ACC112 (cell line): ENCODE results near the gene GPR61.

Experiments used
- H2AFZ ChIP-seq: fragments of 200-600 bp; sonication (generic); one replicate; pipeline ENCODE4 v1.6.0; 2017; ENCODE audit warnings: antibody characterized with exemption, low read length; ENCODE audit not compliant: unreplicated experiment
- H3K27ac ChIP-seq: fragments of 200-600 bp; sonication (generic); 2 replicates; pipeline ENCODE4 v1.5.1; 2014; ENCODE audit warnings: low read depth, mild to moderate bottlenecking, antibody characterized with exemption, low read length, moderate library complexity
- H3K27me3 ChIP-seq: fragments of 200-600 bp; sonication (generic); 2 replicates; pipeline ENCODE4 v1.6.1; 2014; ENCODE audit warnings: mild to moderate bottlenecking, antibody characterized with exemption, low read length, moderate library complexity, mixed read lengths; ENCODE audit not compliant: insufficient read depth
- H3K36me3 ChIP-seq: fragments of 200-600 bp; sonication (generic); 2 replicates; pipeline ENCODE4 v1.6.1; 2016; ENCODE audit warnings: mild to moderate bottlenecking, antibody characterized with exemption, low read length, moderate library complexity, mixed read lengths; ENCODE audit not compliant: insufficient read depth
- H3K4me1 ChIP-seq: fragments of 200-600 bp; sonication (generic); one replicate; pipeline ENCODE4 v1.6.1; 2016; ENCODE audit warnings: low read length, mixed read lengths; ENCODE audit not compliant: insufficient read depth, unreplicated experiment, control insufficient read depth
- H3K4me3 ChIP-seq: fragments of 200-600 bp; sonication (generic); 2 replicates; pipeline ENCODE4 v1.5.1; 2014; ENCODE audit warnings: mild to moderate bottlenecking, low read depth, low read length
- H3K79me2 ChIP-seq: fragments of 200-600 bp; sonication (generic); one replicate; pipeline ENCODE4 v1.6.0; 2016; ENCODE audit warnings: low read length; ENCODE audit not compliant: control insufficient read depth, unreplicated experiment, insufficient read depth

GPR61 gene

GRCh38 chr1:109509176-109510134 is 30.2 kb upstream of the GPR61 start, which contains the start of gene AMIGO1:
TSS of gene AMIGO1 (minus strand) at chr1:109509727. CDS start at chr1:109508912, 815 bp downstream.
- Histone ChIP-seq H3K27me3 (peaks cover 46% of the 10 kb centered on the region), H3K4me3 (peak within 1 kb of the TSS; percentile 75), H3K4me1 (peaks cover 8% of the 10 kb centered on the region), H2AFZ (no peak within 1 kb of the TSS), H3K36me3 (no peaks in the 10 kb centered on the region), H3K79me2 (no peaks in the 10 kb centered on the region), H3K27ac (no peak within 1 kb of the TSS)

DNA sequence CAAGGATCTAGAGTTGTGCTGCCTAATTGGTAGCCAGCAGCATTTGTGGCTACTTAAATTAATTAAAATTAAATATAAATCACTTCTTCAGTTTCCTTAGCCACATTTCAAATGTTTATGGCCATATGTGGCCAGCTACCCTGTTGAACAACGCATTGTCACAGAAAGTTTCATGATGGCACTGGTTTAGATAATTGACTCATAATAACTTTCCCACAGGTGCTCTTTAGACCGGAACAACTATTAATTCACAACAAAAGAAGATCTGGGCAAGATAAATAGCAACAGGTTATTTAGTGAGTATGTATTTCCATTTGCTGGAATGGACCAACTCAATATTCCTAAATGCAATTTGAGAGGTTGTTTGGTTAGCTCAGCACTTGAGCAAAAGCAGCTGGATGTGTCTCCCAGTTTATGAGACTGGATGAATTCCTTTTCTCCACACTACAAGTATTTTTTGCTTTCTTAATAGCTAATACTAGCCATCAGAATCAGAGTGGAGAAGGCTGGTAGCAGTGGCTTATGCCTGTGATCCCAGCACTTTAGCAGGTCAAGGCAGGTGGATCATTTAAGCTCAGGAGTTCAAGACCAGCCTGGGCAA is 26.5 kb upstream of the GPR61 start:
- Histone ChIP-seq H2AFZ (no peak overlapping the region), H3K27me3 (peaks cover 34% of the 10 kb centered on the region), H3K36me3 (no peaks in the 10 kb centered on the region), H3K27ac (no peak overlapping the region), H3K79me2 (no peaks in the 10 kb centered on the region), H3K4me1 (peaks cover 8% of the 10 kb centered on the region), H3K4me3 (no peak overlapping the region)

DNA sequence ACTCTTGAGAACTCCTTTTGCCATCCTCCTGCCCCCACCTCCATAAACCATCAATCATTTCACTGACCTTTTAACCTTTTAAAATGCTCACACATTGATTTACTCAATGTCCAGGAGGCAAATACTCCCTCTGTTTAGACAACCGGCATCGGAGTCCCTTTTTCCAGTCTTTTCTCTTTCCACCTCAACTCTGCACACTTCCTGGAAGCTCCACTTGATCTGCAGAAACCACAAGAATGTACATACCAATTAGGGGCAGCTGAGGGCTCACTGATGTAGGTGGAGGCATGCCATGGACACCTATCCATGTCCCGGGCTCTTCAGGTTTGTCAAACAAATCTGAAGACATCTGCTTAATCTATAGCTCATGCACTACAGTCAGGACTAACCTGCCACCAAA is 24.8 kb upstream of the GPR61 start:
- Histone ChIP-seq H3K4me3 (no peak overlapping the region), H3K36me3 (no peaks in the 10 kb centered on the region), H3K27me3 (peaks cover 21% of the 10 kb centered on the region), H3K27ac (no peak overlapping the region), H3K79me2 (no peaks in the 10 kb centered on the region), H2AFZ (no peak overlapping the region), H3K4me1 (peaks cover 7% of the 10 kb centered on the region)

DNA sequence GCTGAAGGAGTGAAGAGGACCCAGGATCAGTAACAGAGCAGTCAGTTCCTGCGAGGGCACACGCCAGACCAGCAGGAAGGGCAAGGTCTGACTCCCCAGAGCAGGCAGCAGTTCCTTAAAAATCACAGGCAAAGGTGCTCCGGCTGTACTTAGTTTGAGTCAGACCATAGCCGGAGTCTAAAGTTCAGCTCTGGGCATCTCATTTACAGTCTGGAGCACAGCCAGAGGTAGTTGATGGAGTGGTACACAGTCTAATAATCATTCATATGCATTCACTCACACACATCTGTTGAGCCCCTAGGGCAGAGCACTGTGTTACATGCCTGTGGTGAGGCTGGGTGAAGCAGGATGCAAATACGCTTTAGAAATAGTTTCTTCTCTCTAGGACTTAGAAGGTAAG is 22.8 kb upstream of the GPR61 start:
- Histone ChIP-seq H2AFZ (no peak overlapping the region), H3K4me3 (no peak overlapping the region), H3K4me1 (no peaks in the 10 kb centered on the region), H3K27me3 (peaks cover 20% of the 10 kb centered on the region), H3K36me3 (no peaks in the 10 kb centered on the region), H3K27ac (no peak overlapping the region), H3K79me2 (no peaks in the 10 kb centered on the region)

DNA sequence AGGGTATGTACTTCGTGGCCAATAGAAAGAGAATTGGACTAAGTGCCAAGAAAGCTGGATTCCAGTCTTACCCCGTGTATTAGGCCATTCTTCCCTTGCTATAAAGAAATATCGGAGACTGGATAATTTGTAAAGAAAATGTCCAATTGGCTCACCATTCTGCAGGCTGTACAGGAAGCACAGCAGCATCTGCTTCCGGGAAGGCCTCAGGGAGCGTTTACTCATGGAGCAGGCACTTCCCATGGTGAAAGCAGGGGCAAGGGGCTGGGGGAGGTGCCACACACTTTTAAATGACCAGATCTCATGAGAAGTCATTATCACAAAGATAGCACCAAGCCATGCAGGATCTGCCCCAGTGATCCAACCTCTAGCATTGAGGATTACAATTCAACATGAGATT is 22.3 kb upstream of the GPR61 start:
- Histone ChIP-seq H3K36me3 (no peaks in the 10 kb centered on the region), H3K4me1 (no peaks in the 10 kb centered on the region), H3K27ac (no peak overlapping the region), H3K27me3 (peaks cover 22% of the 10 kb centered on the region), H2AFZ (no peak overlapping the region), H3K4me3 (no peak overlapping the region), H3K79me2 (no peaks in the 10 kb centered on the region)

GRCh38 chr1:109521002-109521951 is 18.4 kb upstream of the GPR61 start:
- no peak overlapping the region for H3K27ac ChIP-seq
- no peaks in the 10 kb centered on the region for H3K79me2 ChIP-seq
- H3K36me3 ChIP-seq, result no peaks in the 10 kb centered on the region
- no peaks in the 10 kb centered on the region for H3K4me1 ChIP-seq
- peaks cover 37% of the 10 kb centered on the region for H3K27me3 ChIP-seq
- no peak overlapping the region for H3K4me3 ChIP-seq
- no peak overlapping the region for H2AFZ ChIP-seq

GRCh38 chr1:109522026-109522425 is 17.6 kb upstream of the GPR61 start:
- no peak overlapping the region for H2AFZ ChIP-seq
- no peaks in the 10 kb centered on the region for H3K4me1 ChIP-seq
- peaks cover 42% of the 10 kb centered on the region for H3K27me3 ChIP-seq
- no peaks in the 10 kb centered on the region for H3K36me3 ChIP-seq
- H3K27ac ChIP-seq, result no peak overlapping the region
- no peak overlapping the region for H3K4me3 ChIP-seq
- H3K79me2 ChIP-seq, result no peaks in the 10 kb centered on the region

DNA sequence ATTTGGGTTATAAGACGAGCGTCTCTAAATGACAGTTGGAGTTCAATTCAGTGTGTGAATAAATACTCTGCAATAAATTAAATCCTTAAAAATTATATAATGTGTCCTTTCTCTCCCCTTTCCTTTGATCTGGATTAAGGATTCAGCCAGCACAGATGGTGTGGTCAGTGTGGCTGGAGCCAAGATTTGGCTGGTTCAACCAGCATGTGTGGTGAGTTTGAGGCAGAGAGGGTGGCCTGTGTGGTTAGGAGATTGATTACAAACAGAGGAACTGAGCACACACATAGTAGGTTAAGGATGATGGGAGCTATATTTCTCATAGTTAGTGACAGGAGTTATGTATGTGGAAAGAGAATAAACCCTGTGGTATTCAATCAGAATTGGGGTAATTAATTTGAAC is 16.0 kb upstream of the GPR61 start:
- Histone ChIP-seq H3K4me3 (no peak overlapping the region), H2AFZ (no peak overlapping the region), H3K79me2 (no peaks in the 10 kb centered on the region), H3K4me1 (no peaks in the 10 kb centered on the region), H3K27me3 (peaks cover 51% of the 10 kb centered on the region), H3K36me3 (no peaks in the 10 kb centered on the region), H3K27ac (no peak overlapping the region)

DNA sequence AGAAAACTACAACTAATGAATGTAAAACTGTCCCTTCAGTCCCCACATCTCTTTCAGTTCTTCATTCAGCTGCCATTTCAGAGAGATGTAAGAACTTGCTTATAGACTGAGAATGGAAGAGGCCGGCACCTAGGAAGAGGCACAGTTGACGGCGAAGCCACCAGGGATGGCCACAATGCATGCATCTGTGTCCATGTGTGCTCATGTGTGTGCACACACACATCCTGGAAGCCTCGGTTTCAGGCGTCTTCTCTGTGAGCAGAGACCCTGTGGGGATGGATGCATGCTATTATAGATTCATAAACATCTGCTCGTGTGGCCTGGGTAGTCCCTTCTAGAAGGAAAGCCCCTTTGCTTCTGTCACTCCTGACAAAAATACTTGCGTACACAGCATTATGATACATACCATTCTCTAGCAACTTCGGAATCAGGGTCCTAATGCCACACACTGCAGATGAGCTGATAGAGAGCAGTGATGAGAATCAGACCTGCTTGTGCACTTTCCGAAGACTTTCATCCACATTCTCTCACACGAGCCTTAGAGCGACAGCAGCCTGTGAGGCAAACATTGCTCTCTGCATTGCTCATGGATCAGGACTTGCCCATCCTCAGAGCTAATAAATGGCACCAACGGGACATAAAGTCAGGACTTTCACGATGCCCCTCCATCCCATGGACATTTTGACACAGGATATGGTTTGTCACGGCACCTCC is 12.4 kb upstream of the GPR61 start:
- Histone ChIP-seq H2AFZ (no peak overlapping the region), H3K27me3 (peaks cover 30% of the 10 kb centered on the region), H3K27ac (no peak overlapping the region), H3K4me1 (peaks cover 4% of the 10 kb centered on the region), H3K79me2 (no peaks in the 10 kb centered on the region), H3K36me3 (no peaks in the 10 kb centered on the region), H3K4me3 (no peak overlapping the region)
